SH-SY5Y (cell line): ENCODE data around the gene ROR2.

Experiments used
- GATA2 ChIP-seq: IDR thresholded peaks from 2 replicates; pipeline ENCODE4 v1.6.1; 2011; ENCODE audit warnings: mild to moderate bottlenecking, low read depth, low read length
- GATA3 ChIP-seq: IDR thresholded peaks from 2 replicates; pipeline ENCODE4 v1.6.1; 2011; ENCODE audit warnings: low read depth, mild to moderate bottlenecking, low read length, moderate library complexity

- TF ChIP-seq GATA3: no peak
- TF ChIP-seq GATA2: no peak
Measured at GRCh38 chr9:91577633-91578061, 372.4 kb downstream of the ROR2 start.
